ENCODE measurements around the gene HLA-B.

GRCh38 chr6:31403283-31404060 lies 46.5 kb upstream of the HLA-B start, which contains the start of gene MICA:
- no peak for TF ChIP-seq CTCF (IDR thresholded peaks at IDR 0.05; ENCODE audit: poor library complexity, severe bottlenecking)
- TF ChIP-seq REST (IDR thresholded peaks at IDR 0.05; ENCODE audit: borderline replicate concordance), result no peak
- TF ChIP-seq MXI1 (conservative IDR thresholded peaks at IDR 0.05; ENCODE audit: poor library complexity, severe bottlenecking), result no peak

Measured in neural cell (in vitro differentiated cells).